GM12891 (cell line): ENCODE data around the gene KLHL18.

ENCODE experiments used
- PAX5 ChIP-seq: IDR thresholded peaks from 2 replicates; pipeline ENCODE4 v1.6.1; 2011; ENCODE audit warnings: low read length, moderate library complexity, mild to moderate bottlenecking; ENCODE audit not compliant: insufficient read depth, severe bottlenecking
- POLR2A ChIP-seq: IDR thresholded peaks from 2 replicates; pipeline ENCODE4 v1.6.1; 2011; ENCODE audit warnings: low read depth, low read length, control low read depth
- POLR2AphosphoS5 ChIP-seq: IDR thresholded peaks from 2 replicates; pipeline ENCODE4 v1.6.1; 2011; ENCODE audit warnings: low read depth, low read length, control low read depth
- POU2F2 ChIP-seq: IDR thresholded peaks from 2 replicates; pipeline ENCODE4 v1.6.1; 2011; ENCODE audit warnings: low read depth, mild to moderate bottlenecking, control low read depth, low read length, moderate library complexity
- SPI1 ChIP-seq: IDR thresholded peaks from 2 replicates; pipeline ENCODE4 v1.6.1; 2011; ENCODE audit warnings: low read depth, low read length, control low read depth
- TAF1 ChIP-seq: IDR thresholded peaks from 2 replicates; pipeline ENCODE4 v1.6.1; 2011; ENCODE audit warnings: low read depth, low read length, control low read depth

DNA sequence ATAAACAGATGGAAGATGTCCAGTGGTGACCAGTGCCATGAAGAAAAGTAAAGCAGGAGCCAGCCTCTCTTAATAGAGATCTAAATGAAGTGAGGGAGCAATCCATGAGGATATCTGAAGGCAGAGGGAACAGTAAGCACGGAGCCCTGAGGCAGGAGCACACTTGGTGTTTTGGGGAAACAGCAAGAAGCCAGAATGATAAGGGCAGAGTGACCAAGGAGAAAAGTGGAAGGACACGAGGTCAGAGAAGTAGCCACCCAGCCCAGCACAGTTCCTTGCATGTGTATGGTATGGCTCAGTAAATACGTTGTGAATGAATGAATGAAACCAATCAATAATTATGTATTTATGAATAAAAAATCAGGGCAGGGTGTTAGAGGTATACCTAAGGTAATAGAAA is 11.6 kb downstream of the KLHL18 start:
- TF ChIP-seq POLR2A (no peak), SPI1 (no peak), TAF1 (no peak), POU2F2 (no peak), POLR2AphosphoS5 (no peak), PAX5 (no peak)
